Gastrocnemius medialis (tissue), 4 donors: ENCODE data around the gene ZC3H7B.

Source experiments
- CTCF ChIP-seq, 5 experiments: fragments of 450-650 bp in 3 of 5; fragments of 200-600 bp in 2 of 5; sonication (generic) in 2 of 5; IDR thresholded peaks in 4 of 5; conservative IDR thresholded peaks in 1 of 5; 1 replicate in 4 of 5; 2 replicates in 1 of 5; pipeline ENCODE4 v1.5.1; 2016 to 2019; ENCODE audit warnings: antibody characterized with exemption in 5 of 5, mild to moderate bottlenecking in 3 of 5, moderate library complexity in 3 of 5
- POLR2A ChIP-seq, 2 donors: fragments of 450-650 bp; IDR thresholded peaks; one replicate each; pipeline ENCODE4 v1.6.1; 2017; ENCODE audit warnings: antibody characterized with exemption in 2 of 2, mild to moderate bottlenecking in 2 of 2, moderate library complexity in 2 of 2

GRCh38 chr22:41302021-41302767, 869 bp downstream of the ZC3H7B start:
- TF ChIP-seq POLR2A (IDR thresholded peaks at IDR 0.05), result no peak
- no peak for TF ChIP-seq CTCF (IDR thresholded peaks at IDR 0.05 in 4 of 5, conservative IDR thresholded peaks at IDR 0.05 in 1 of 5)
